Measurements from ENCODE around the gene MAGEF1. TPM values are rescaled to one million over a fixed set of nuclear protein-coding genes. Genes with fewer than 3 reads are reported as not detected.

The MAGEF1 gene
- total and polyA plus RNA-seq, 2 of the 8 experiments (the other 6 are each of a cell fraction or from before 2014, with no cell fraction given): 26.5 to 56.7 TPM

DNA sequence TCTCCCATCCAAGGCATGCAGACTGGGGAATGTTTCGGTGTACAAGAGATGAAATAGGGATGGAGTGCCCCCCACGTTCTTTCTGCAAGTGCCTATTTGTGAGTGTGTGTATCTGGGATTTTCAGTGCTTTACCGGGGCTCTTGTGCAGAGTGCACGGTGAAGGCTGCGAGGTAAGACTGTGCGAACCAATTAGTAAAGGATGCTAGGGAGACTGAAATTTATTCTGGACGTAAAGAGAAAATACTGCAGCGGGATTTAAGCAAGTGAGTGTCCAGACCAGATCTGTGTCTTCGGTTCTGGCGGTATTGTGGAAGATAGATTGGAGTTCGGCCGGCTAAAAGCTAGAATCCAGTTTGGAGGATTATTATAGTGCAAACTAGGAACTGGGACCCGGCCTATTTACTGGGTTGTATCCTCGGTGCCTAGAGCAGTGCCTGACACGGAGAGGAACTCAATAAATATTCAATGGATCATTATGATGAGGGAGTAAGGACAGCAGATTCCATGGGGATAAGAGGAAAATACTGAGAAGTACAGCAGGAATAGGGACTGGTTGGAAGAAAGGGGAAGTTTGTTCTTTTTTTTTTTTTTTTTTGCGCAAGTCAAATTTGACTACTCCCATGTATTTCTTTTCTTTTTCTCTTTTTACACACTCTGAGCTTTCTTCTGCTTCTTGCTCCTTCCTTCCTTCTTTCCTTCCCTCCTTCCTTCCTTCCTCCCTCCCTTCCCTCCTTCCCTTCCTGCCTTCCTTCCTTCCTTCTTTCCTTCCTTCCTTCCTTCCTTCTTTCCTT, 580 bp upstream of the MAGEF1 start:
- WGBS, 2 experiments (ENCODE audit: extremely low coverage in 1 of 2, insufficient coverage in 1 of 2, insufficient read length in 1 of 2, insufficient replicate concordance in 2 of 2, low coverage in 1 of 2, low lambda C conversion rate in 2 of 2, missing lambda C conversion rate in 1 of 2): 25% methylated on average over 14 of the region's 16 CpGs; no CpG with 5 or more reads in 1 of the 2 experiments
- Histone ChIP-seq H4K8ac (ENCODE audit: extremely low read depth, insufficient read depth, low read length) (no peak overlapping the region), H4K91ac (replicated peaks; ENCODE audit: insufficient read length, low read length) (no peak overlapping the region), H2AK5ac (ENCODE audit: low read depth, low read length) (no peak overlapping the region), H2BK5ac (ENCODE audit: low read depth, low read length) (no peak overlapping the region; the same call in 1 of the 2 replicates), H3K23ac (ENCODE audit: insufficient read length) (no peak overlapping the region), H3K4me1 (replicated peaks in 1 of 4; ENCODE audit: control insufficient read depth in 3 of 4, insufficient read depth in 4 of 4, low read length in 3 of 4) (peaks cover 4 to 18% (median 10%) of the 10 kb centered on the region in 4 experiments), H3K56ac (replicated peaks; ENCODE audit: insufficient read length, low read depth, low read length) (peak overlapping the region; percentile 74), H3K27me3 (replicated peaks in 1 of 4; ENCODE audit: control insufficient read depth in 3 of 4, extremely low read depth in 1 of 4, insufficient read depth in 3 of 4, low read length in 3 of 4) (no peaks in the 10 kb centered on the region), H3K4ac (replicated peaks; ENCODE audit: insufficient read length, low read depth, low read length) (no peak overlapping the region), H3K79me1 (ENCODE audit: low read depth, low read length) (peaks cover 2% of the 10 kb centered on the region; the same call in 1 of the 2 replicates), H3K4me2 (ENCODE audit: insufficient read depth in 1 of 2, low read depth in 2 of 2, low read length in 2 of 2) (peak overlapping the region; percentile 78 to 99), H3K36me3 (ENCODE audit: control insufficient read depth in 2 of 4, insufficient read depth in 4 of 4, low read length in 3 of 4) (peaks cover 0 to 7% (median 3%) of the 10 kb centered on the region in 4 experiments; a peak in 3 of 8 replicates), H2AFZ (ENCODE audit: low read length) (peak overlapping the region; percentile 9; the same call in 1 of the 2 replicates), H3K79me2 (ENCODE audit: control insufficient read depth in 1 of 2, insufficient read depth in 2 of 2, low read length in 2 of 2) (peaks cover 3 to 24% of the 10 kb centered on the region in 2 experiments; a peak in 2 of 4 replicates), H2BK12ac (ENCODE audit: low read depth, low read length) (no peak overlapping the region), H2BK20ac (ENCODE audit: low read length) (no peak overlapping the region), H4K20me1 (replicated peaks in 1 of 2; ENCODE audit: control insufficient read depth in 1 of 2, insufficient read depth in 2 of 2, low read length in 2 of 2) (no peaks in the 10 kb centered on the region), H2BK120ac (replicated peaks; ENCODE audit: low read depth, low read length) (no peak overlapping the region), H3K14ac (ENCODE audit: insufficient read length) (no peak overlapping the region), H2BK15ac (ENCODE audit: low read length) (no peak overlapping the region), H3K18ac (ENCODE audit: extremely low read depth, low read length) (no peak overlapping the region), H4K5ac (ENCODE audit: insufficient read length, low read depth, low read length) (peak overlapping the region; percentile 53), H3K4me3 (ENCODE audit: extremely low read depth in 1 of 4, insufficient read depth in 2 of 4, low read depth in 3 of 4, low read length in 4 of 4) (peak overlapping the region; percentile 86 to 98 (median 90)), H3K9ac (replicated peaks in 1 of 4; ENCODE audit: extremely low read depth in 1 of 4, low read depth in 3 of 4, low read length in 3 of 4) (peak overlapping the region in 3 of 4 experiments; percentile 1 to 44 (median 5); a peak in 1 of 7 replicates), H3K27ac (ENCODE audit: low read depth, low read length) (no peak overlapping the region), H3K9me3 (ENCODE audit: insufficient read depth in 2 of 2, low read depth in 1 of 2, low read length in 1 of 2) (peaks cover 3 to 5% of the 10 kb centered on the region in 2 experiments; a peak in 1 of 4 replicates), H3K23me2 (ENCODE audit: low read depth, low read length) (peaks cover 15% of the 10 kb centered on the region)
- FAIRE-seq: no peak
- CTCF ChIA-PET (ENCODE audit: partially characterized antibody): interaction anchor here (1.2 to 3.0 kb wide), 6 partner anchors 12 to 151 kb away, joined by 3 to 11 read pairs (median 6); partner anchors contain the start of gene EPHB3
- POLR2A ChIA-PET (ENCODE audit: partially characterized antibody): interaction anchor here (1.0 to 3.3 kb wide), 26 partner anchors 10 to 156 kb away, joined by 3 to 21 read pairs (median 5); partner anchors contain the start of gene EPHB3
- TF ChIP-seq ASH2L (IDR thresholded peaks at IDR 0.05; ENCODE audit: low read length) (peak; percentile 24), CHD2 (IDR thresholded peaks at IDR 0.05; ENCODE audit: low read length) (no peak)
- no peak for DNase-seq (ENCODE audit: low read depth in 1 of 2, low spot score in 2 of 2)
